Spleen (tissue), 11 donors: ENCODE measurements around the gene SACS. TPM values are rescaled to one million over a fixed set of nuclear protein-coding genes. Genes with fewer than 3 reads are reported as not detected.

Experiments
- DNase-seq: peaks from one replicate; pipeline ENCODE4 v3.0.0-alpha.2; 2020
- H3K27ac ChIP-seq, 8 donors: fragments of 200-600 bp; sonication (generic) in 7 of 8; 1 replicate in 4 of 8; 2 replicates in 4 of 8; pipeline versions ENCODE4 v1.5.0 to v1.8.0; 2016 to 2021; ENCODE audit warnings: inconsistent platforms in 4 of 8, mild to moderate bottlenecking in 4 of 8, moderate library complexity in 1 of 8
- H3K27me3 ChIP-seq, 7 donors: fragments of 200-600 bp; sonication (generic) in 6 of 7; replicated peaks in 1 of 7; 1 replicate in 4 of 7; 2 replicates in 3 of 7; pipeline versions ENCODE4 v1.5.0 to v1.8.0; 2016 to 2021; ENCODE audit warnings: inconsistent platforms in 3 of 7, mild to moderate bottlenecking in 1 of 7
- H3K36me3 ChIP-seq, 6 donors: fragments of 200-600 bp; sonication (generic) in 5 of 6; 1 replicate in 4 of 6; 2 replicates in 2 of 6; pipeline versions ENCODE4 v1.5.0 to v1.8.0; 2016 to 2021; ENCODE audit warnings: inconsistent platforms in 2 of 6
- H3K4me1 ChIP-seq, 6 donors: fragments of 200-600 bp; sonication (generic) in 5 of 6; 1 replicate in 3 of 6; 2 replicates in 3 of 6; pipeline versions ENCODE4 v1.5.0 to v1.8.0; 2016 to 2021; ENCODE audit warnings: inconsistent platforms in 3 of 6
- H3K4me3 ChIP-seq, 8 donors: fragments of 200-600 bp; sonication (generic) in 7 of 8; 1 replicate in 4 of 8; 2 replicates in 4 of 8; pipeline versions ENCODE4 v1.5.0 to v1.8.0; 2016 to 2021; ENCODE audit warnings: inconsistent platforms in 4 of 8, mild to moderate bottlenecking in 4 of 8, moderate library complexity in 2 of 8
- H3K9me3 ChIP-seq, 8 donors: fragments of 200-600 bp; sonication (generic) in 7 of 8; 1 replicate in 4 of 8; 2 replicates in 4 of 8; pipeline versions ENCODE4 v1.5.0 to v1.8.0; 2016 to 2021; ENCODE audit warnings: inconsistent platforms in 4 of 8
- CTCF ChIP-seq, 11 experiments: fragments of 200-600 bp in 7 of 11; fragments of 450-650 bp in 4 of 11; sonication (generic) in 4 of 11; IDR thresholded peaks in 8 of 11; conservative IDR thresholded peaks in 3 of 11; 1 replicate in 7 of 11; 2 replicates in 4 of 11; pipeline versions ENCODE4 v1.4.0 to v1.8.0; 2016 to 2021; ENCODE audit warnings: antibody characterized with exemption in 11 of 11, inconsistent platforms in 4 of 11, mild to moderate bottlenecking in 1 of 11
- POLR2A ChIP-seq, 3 donors: fragments of 450-650 bp; IDR thresholded peaks; one replicate each; pipeline ENCODE4 v1.5.1; 2017; ENCODE audit warnings: antibody characterized with exemption in 3 of 3, mild to moderate bottlenecking in 1 of 3
- POLR2AphosphoS5 ChIP-seq, 3 donors: sonication (generic); formaldehyde crosslinking; IDR thresholded peaks; one replicate each; pipeline ENCODE4 v1.5.1; 2017; ENCODE audit warnings: antibody characterized with exemption in 3 of 3
- WGBS, 5 donors: extraction: QIAGEN DNeasy Blood & Tissue Kit in 3 of 5; methylation state at CpG; one replicate each; pipeline versions ENCODE4 v1.1.5 to v1.1.7; 2013 to 2018; 5-methylcytosine and 5-hydroxymethylcytosine counted together
- intact Hi-C: fragments of 100-400 bp; cut with DNase I; formaldehyde crosslinking; loops from one replicate; pipeline ENCODE4 v1.15.0; 2023; ENCODE audit warnings: low total_unique reads
- polyA plus RNA-seq, 3 donors: library from polyadenylated mRNA; stranded (reverse); fragments of 200-250 nt; gene quantifications; one replicate each; pipeline ENCODE4 v1.2.1, GENCODE V29; 2013
- total RNA-seq, 7 donors: library from RNA; depleted of rRNA in 3 of 7; stranded (reverse); fragments of >200 nt in 3 of 7; fragmentation: NEBNext Ultra II Directional in 4 of 7; extraction: Animal tissue kit (Norgen Biotek cat#: 25700) in 4 of 7; gene quantifications; one replicate each; pipeline versions ENCODE4 v1.1.0 to v1.2.1, GENCODE V29; 2016 to 2021
- donor health status: healthy with polysubstance abuse.
- donor health status: DM: no; HTN: no; CAD: no; lungs with moderate emphysema.
- donor health status: DM: no; HTN: no; CAD: no.
- donor health status: Bipolar disorder and iron deficiency.
- donor health status: healthy.
- donor health status: DM: no; HTN: no; CAD: no.
- donor health status: DM: yes; HTN: yes; CAD: no.

Gene SACS
- total and polyA plus RNA-seq, 10 donors = 4.6 to 34.4 (median 23.1) TPM

DNA sequence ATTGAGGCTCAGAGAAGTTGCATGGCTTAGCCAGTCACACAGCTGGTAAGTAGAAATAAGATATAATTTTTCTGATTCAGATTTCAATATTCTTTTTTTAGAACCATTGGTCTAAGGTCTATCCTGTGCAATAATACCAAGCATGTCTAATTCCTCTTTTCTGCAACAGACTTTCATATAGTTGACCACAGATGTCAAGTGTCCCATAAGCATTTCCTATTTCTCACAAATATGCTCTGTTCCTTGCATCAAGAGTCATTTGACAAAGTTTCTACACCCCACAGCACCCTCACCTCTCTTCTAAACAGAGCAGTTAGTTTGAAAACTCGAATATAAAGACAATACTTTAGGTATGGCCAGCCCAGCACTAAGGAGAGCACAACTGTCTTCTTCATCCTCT lies 26.8 kb upstream of the SACS start:
- WGBS, 5 donors = 19 to 29% (median 26%) methylated on average over 1 of the region's 1 CpG
- no peaks in the 10 kb centered on the region for H3K36me3 ChIP-seq

DNA sequence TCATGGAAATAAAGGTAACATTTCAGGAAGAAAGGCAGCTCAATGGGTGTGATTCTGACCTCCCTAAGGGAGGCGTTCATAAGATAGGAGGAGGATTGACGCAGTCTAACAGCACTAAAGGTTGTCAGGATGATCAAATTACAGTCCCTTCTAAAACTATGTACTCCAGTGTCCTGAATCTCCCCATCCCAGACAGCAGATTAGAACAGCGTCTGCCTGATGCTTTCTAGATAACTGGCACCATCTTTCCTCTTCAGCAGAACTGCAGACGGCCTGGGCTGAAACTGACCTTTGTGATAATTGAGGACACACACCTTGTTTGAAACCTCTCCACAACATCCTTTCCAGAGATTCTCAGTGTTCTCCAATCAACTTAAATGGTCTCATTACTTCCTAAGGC lies 25.5 kb upstream of the SACS start:
- H3K27ac ChIP-seq = no peak overlapping the region
- peaks cover 0 to 23% (median 8%) of the 10 kb centered on the region in 6 donors for H3K4me1 ChIP-seq
- 84 to 98% (median 90%) methylated on average over 4 of the region's 4 CpGs for WGBS, 5 donors
- TF ChIP-seq CTCF (IDR thresholded peaks at IDR 0.05 in 8 of 11, conservative IDR thresholded peaks at IDR 0.05 in 3 of 11) (no peak), POLR2AphosphoS5 (IDR thresholded peaks at IDR 0.05) (no peak)
- intact Hi-C loops = no loop called here
- H3K36me3 ChIP-seq = no peaks in the 10 kb centered on the region
- H3K9me3 ChIP-seq = no peaks in the 10 kb centered on the region
- H3K4me3 ChIP-seq = no peak overlapping the region
- H3K27me3 ChIP-seq = peaks cover 0 to 9% (median 0%) of the 10 kb centered on the region in 7 donors
- DNase-seq = no peak

More for the DNA sequence above, 26.8 kb upstream of the SACS start:
- Histone ChIP-seq H3K4me3 (no peak overlapping the region), H3K27ac (peak overlapping the region in 3 of 8 donors; percentile 24 to 44 (median 40)), H3K9me3 (no peaks in the 10 kb centered on the region), H3K4me1 (peaks cover 0 to 23% (median 8%) of the 10 kb centered on the region in 6 donors), H3K27me3 (peaks cover 0 to 9% (median 0%) of the 10 kb centered on the region in 7 donors)
- no peak for DNase-seq
- intact Hi-C loops = loop anchor here (10.0 kb wide), 1 partner anchor 764 kb away; no protein-coding TSS in a partner anchor
- TF ChIP-seq CTCF (IDR thresholded peaks at IDR 0.05 in 8 of 11, conservative IDR thresholded peaks at IDR 0.05 in 3 of 11) = no peak
- TF ChIP-seq POLR2A (IDR thresholded peaks at IDR 0.05) = no peak
- no peak for TF ChIP-seq POLR2AphosphoS5 (IDR thresholded peaks at IDR 0.05)

DNA sequence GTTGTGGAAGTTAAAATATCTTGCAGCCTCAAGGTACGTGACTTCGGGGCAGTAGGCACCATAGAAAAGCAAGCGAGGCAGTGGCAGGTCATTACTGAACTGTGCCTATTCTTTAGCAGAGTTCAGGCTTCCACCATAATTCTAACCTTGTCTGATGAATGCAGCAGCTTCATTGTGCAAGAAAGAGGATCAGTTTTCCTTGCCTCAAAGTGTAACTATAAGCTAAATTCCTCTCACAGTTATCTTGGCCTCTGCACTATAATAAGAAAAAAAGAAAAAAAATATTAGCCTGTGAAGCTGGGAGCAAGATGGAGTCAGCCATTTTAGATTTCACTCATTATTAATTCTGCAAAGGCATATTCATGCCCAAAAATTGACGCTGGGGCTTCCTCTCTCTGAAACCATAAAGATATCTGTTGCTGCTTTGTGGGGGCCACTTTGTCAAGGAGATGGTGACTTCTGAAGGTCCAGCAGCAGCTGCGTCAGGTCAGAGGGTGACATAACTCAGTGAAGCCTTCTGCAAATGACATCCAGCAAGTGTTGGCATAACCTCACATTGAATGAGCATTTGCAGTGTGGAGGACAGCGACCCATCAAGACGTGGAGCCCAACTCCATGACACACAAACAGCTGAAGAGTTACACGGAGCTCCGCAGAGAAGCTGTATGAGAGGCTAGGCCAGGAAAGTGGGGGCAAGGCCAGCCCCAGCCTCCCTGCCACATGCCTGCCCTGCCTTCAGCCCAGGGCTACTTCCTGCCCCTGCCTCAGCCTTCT lies 23.1 kb upstream of the SACS start:
- 84 to 96% (median 89%) methylated on average over 9 of the region's 9 CpGs for WGBS, 5 donors
- intact Hi-C loops = no loop called here
- Histone ChIP-seq H3K9me3 (no peaks in the 10 kb centered on the region), H3K4me1 (peaks cover 0 to 23% (median 8%) of the 10 kb centered on the region in 6 donors), H3K4me3 (no peak overlapping the region), H3K36me3 (no peaks in the 10 kb centered on the region), H3K27ac (no peak overlapping the region), H3K27me3 (peaks cover 0 to 9% (median 0%) of the 10 kb centered on the region in 7 donors)
- no peak for TF ChIP-seq POLR2AphosphoS5 (IDR thresholded peaks at IDR 0.05)
- no peak for DNase-seq

DNA sequence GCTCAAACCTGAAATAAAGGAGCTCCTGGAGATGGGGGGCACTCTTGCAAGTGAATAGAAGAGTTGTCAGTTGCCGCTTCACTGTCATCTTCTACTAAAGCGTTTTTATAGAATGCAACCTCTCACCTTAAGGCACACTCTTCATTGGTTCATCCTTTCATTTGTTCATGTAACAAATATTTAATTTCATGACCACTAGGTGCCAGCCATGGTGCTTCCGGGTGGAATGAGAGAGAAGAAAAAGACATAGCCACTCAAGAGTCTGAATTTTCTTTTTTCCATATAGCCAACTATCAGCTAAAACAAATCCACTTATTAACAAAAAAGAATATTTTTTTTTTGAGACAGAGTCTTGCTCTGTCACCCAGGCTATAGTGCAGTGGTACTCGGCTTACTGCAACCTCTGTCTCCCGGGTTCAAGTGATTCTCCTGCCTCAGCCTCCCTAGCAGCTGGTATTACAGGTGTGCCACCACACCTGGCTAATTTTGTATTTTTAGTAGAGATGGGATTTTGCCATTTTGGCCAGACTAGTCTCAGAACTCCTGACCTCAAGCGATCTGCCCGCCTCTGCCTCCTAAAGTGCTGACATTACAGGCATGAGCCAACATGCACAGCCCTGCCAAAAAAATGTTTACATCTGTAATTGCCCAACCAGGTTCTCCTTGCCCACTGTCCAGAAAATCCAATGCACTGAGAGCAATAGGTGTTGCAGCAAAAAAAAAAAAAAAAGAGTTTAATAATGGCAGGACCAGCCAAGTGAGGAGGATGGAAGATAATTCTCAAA lies 22.1 kb upstream of the SACS start:
- Histone ChIP-seq H3K9me3 (no peaks in the 10 kb centered on the region), H3K4me3 (no peak overlapping the region), H3K27me3 (peaks cover 0 to 5% (median 0%) of the 10 kb centered on the region in 7 donors), H3K27ac (no peak overlapping the region), H3K36me3 (no peaks in the 10 kb centered on the region), H3K4me1 (peaks cover 0 to 14% (median 5%) of the 10 kb centered on the region in 6 donors)
- DNase-seq = no peak
- intact Hi-C loops = no loop called here
- TF ChIP-seq POLR2AphosphoS5 (IDR thresholded peaks at IDR 0.05) (no peak), POLR2A (IDR thresholded peaks at IDR 0.05) (no peak), CTCF (IDR thresholded peaks at IDR 0.05 in 8 of 11, conservative IDR thresholded peaks at IDR 0.05 in 3 of 11) (no peak)
- WGBS, 5 donors = 83 to 92% (median 89%) methylated on average over 7 of the region's 7 CpGs
